SU-DHL-6 (cell line): ENCODE results near the gene WIZ.

Experiments
- H2AFZ ChIP-seq: fragments of 200-600 bp; sonication (generic); 2 replicates; pipeline ENCODE4 v1.6.1; 2014; ENCODE audit warnings: low read depth, mild to moderate bottlenecking, moderate library complexity, mixed read lengths, antibody characterized with exemption, low read length; ENCODE audit not compliant: severe bottlenecking
- H3F3A ChIP-seq: fragments of 200-600 bp; shearing (Covaris generic); 2 replicates; pipeline ENCODE4 v1.6.0; 2016; ENCODE audit warnings: antibody characterized with exemption, mild to moderate bottlenecking; ENCODE audit not compliant: insufficient read depth
- H3K27ac ChIP-seq: fragments of 200-600 bp; sonication (generic); 2 replicates; pipeline ENCODE4 v1.5.1; 2016; ENCODE audit warnings: low read depth, mild to moderate bottlenecking, low read length, moderate library complexity, mixed read lengths
- H3K27me3 ChIP-seq: fragments of 200-600 bp; sonication (generic), shearing (Covaris generic); 2 replicates; pipeline ENCODE4 v1.6.0; 2014; ENCODE audit warnings: mild to moderate bottlenecking, low read length
- H3K36me3 ChIP-seq: fragments of 200-600 bp; sonication (generic); 2 replicates; pipeline ENCODE4 v1.6.1; 2014; ENCODE audit warnings: mild to moderate bottlenecking, low read length, mixed read lengths
- H3K4me2 ChIP-seq: fragments of 300-600, 200-600 bp; shearing (Covaris generic), sonication (generic); 2 replicates; pipeline ENCODE4 v1.6.0; 2014; ENCODE audit warnings: low read length, low read depth, mild to moderate bottlenecking; ENCODE audit not compliant: poor library complexity, severe bottlenecking
- H3K4me3 ChIP-seq: fragments of 200-600 bp; sonication (generic); 2 replicates; pipeline ENCODE4 v1.5.1; 2014; ENCODE audit warnings: antibody characterized with exemption, low read length, mild to moderate bottlenecking, mixed read lengths; ENCODE audit not compliant: insufficient read depth, poor library complexity, severe bottlenecking
- H3K79me2 ChIP-seq: fragments of 200-600 bp; sonication (generic); 2 replicates; pipeline ENCODE4 v1.6.1; 2014; ENCODE audit warnings: mild to moderate bottlenecking, low read length, moderate library complexity; ENCODE audit not compliant: insufficient read depth
- H3K9ac ChIP-seq: fragments of 200-600 bp; sonication (generic); 2 replicates; pipeline ENCODE4 v1.7.0; 2014; ENCODE audit warnings: mild to moderate bottlenecking, low read length
- H3K9me2 ChIP-seq: fragments of 200-600 bp; sonication (generic); replicated peaks from 2 replicates; pipeline ENCODE4 v1.6.1; 2014; ENCODE audit warnings: low read length; ENCODE audit not compliant: insufficient read depth
- H3K9me3 ChIP-seq: fragments of 200-600 bp; sonication (generic); 2 replicates; pipeline ENCODE4 v1.6.1; 2014; ENCODE audit warnings: low read length, mixed read lengths; ENCODE audit not compliant: insufficient read depth
- H4K20me1 ChIP-seq: fragments of 200-600 bp; sonication (generic); 2 replicates; pipeline ENCODE4 v1.6.1; 2014; ENCODE audit warnings: low read depth, mild to moderate bottlenecking, antibody characterized with exemption, low read length, moderate library complexity, mixed read lengths
- EZH2phosphoT487 ChIP-seq: fragments of 200-600 bp; sonication (generic), shearing (Covaris generic); conservative IDR thresholded peaks from 2 replicates; pipeline ENCODE4 v1.6.1; 2018; ENCODE audit warnings: mild to moderate bottlenecking, antibody characterized with exemption, low read length, moderate library complexity, mixed read lengths
- TF ChIP-seq, protein P1 (sequence below): fragments of 200-600 bp; sonication (generic); IDR thresholded peaks from one replicate; pipeline ENCODE4 v1.5.1; 2017; ENCODE audit warnings: antibody characterized with exemption, mild to moderate bottlenecking, low read length, moderate library complexity; ENCODE audit not compliant: insufficient read depth, poor library complexity, severe bottlenecking

WIZ gene

DNA sequence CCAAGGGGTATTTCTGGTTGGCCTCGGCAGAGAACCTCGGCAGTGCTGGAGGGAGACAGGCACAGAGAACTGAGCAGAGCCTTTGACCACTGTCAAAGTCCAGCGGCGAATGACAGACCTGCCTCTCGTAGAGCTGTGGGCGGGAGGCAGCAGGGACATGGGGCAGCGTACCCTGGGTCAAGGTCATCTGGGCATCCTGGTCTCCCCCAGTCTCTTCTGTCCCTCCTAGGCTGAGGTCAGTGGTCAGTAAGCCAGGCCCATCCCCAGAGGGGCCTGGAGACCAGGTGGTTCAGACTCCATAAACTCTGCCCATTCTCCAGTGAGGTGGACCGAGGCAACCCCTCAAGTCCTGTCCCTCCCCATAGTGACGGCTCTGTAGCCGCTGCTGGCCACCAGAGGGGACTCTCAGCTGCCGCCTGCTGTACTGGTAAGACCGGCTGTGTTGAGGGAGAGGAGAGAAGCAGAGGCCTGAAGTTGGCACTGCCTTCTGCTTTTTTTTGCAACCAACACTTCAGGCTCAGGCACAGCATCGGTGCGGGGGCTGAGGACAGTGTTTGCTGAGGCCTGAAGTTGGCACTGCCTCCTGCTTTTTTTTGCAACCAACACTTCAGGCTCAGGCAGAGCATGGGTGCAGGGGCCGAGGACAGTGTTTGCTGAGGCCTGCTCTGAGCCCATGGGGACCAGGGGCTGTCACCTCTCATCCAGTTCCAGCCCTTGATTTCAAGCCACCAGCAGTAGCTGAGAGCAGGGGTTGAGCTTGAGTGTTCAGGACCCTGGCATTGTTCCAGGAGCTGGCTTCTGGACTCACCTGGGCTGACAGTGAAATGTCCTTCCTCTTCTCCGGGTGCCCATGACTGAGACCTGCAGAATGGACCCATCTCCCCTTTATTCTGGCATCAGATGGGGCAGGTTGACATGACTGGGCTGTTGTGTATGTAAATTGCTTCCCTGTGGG, 29.9 kb upstream of the WIZ start, which contains the start of gene PGLYRP2:
Gene PGLYRP2, minus strand, starts transcription at position 111 of the 955 bp plus-strand sequence. CDS start 130 bp downstream, outside the sequence.
- TF ChIP-seq, protein P1, sequence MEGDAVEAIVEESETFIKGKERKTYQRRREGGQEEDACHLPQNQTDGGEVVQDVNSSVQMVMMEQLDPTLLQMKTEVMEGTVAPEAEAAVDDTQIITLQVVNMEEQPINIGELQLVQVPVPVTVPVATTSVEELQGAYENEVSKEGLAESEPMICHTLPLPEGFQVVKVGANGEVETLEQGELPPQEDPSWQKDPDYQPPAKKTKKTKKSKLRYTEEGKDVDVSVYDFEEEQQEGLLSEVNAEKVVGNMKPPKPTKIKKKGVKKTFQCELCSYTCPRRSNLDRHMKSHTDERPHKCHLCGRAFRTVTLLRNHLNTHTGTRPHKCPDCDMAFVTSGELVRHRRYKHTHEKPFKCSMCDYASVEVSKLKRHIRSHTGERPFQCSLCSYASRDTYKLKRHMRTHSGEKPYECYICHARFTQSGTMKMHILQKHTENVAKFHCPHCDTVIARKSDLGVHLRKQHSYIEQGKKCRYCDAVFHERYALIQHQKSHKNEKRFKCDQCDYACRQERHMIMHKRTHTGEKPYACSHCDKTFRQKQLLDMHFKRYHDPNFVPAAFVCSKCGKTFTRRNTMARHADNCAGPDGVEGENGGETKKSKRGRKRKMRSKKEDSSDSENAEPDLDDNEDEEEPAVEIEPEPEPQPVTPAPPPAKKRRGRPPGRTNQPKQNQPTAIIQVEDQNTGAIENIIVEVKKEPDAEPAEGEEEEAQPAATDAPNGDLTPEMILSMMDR: no peak
- TF ChIP-seq EZH2phosphoT487: no peak
- no peaks in the 10 kb centered on the region for H3K9me2 ChIP-seq
- H3K36me3 ChIP-seq: no peaks in the 10 kb centered on the region
- no peaks in the 10 kb centered on the region for H3K79me2 ChIP-seq
- no peak within 1 kb of the TSS for H3K27ac ChIP-seq
- H3K9ac ChIP-seq: no peak within 1 kb of the TSS
- H4K20me1 ChIP-seq: no peaks in the 10 kb centered on the region
- no peaks in the 10 kb centered on the region for H3K27me3 ChIP-seq
- H3K4me2 ChIP-seq: no peak within 1 kb of the TSS
- no peaks in the 10 kb centered on the region for H3F3A ChIP-seq
- H3K4me3 ChIP-seq: no peak within 1 kb of the TSS
- H2AFZ ChIP-seq: no peak within 1 kb of the TSS
- H3K9me3 ChIP-seq: no peaks in the 10 kb centered on the region

DNA sequence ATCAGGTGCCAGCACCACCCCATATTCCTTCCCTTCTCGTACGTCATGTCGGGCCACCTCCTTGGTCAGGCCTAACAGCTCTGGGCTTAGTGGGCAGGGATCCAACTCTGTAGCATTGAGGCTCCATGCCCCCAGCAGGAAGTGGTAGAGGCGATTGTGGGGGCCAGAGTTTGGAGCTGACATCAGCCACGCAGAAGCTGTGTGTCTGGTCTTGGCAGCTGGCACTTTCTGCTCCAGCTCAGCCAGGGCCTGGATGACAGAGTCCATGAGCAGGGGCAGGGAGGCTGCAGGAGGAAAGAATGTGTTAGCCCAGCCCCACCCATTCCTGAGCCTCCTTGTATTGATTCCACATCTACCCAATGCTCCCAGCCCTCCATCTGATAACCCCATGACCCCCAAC, 26.6 kb upstream of the WIZ start:
- no peaks in the 10 kb centered on the region for H3F3A ChIP-seq
- H3K79me2 ChIP-seq: no peaks in the 10 kb centered on the region
- H4K20me1 ChIP-seq: no peaks in the 10 kb centered on the region
- H3K9me2 ChIP-seq: no peaks in the 10 kb centered on the region
- H3K4me3 ChIP-seq: no peak overlapping the region
- no peaks in the 10 kb centered on the region for H3K9me3 ChIP-seq
- H2AFZ ChIP-seq: no peak overlapping the region
- TF ChIP-seq, protein P1: no peak
- TF ChIP-seq EZH2phosphoT487: no peak
- no peaks in the 10 kb centered on the region for H3K27me3 ChIP-seq
- H3K4me2 ChIP-seq: no peak overlapping the region
- no peak overlapping the region for H3K9ac ChIP-seq
- no peak overlapping the region for H3K27ac ChIP-seq
- no peaks in the 10 kb centered on the region for H3K36me3 ChIP-seq

DNA sequence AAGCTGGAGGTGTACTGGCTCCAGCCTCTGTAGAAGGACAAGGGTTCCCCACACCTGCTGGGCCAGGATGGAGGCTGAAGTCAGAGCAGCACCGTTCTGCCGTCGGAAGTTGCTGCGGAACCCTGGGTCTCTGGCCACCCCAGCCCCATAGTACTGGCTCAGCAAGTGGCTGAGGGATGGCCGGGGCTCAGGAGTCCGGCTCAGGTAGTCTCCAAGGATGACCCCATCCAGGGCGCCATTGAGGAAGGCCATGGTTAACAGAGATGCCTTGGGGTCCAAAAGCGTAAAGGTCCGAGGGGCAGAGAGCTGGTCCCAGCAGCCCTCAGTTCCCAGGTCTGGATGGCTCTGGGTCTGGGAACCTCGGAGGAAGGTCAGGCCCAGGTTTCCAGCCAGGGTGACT, 25.9 kb upstream of the WIZ start:
- TF ChIP-seq EZH2phosphoT487: no peak
- TF ChIP-seq, protein P1: no peak
- Histone ChIP-seq H3K27me3 (no peaks in the 10 kb centered on the region), H3K27ac (no peak overlapping the region), H3K9me2 (no peaks in the 10 kb centered on the region), H2AFZ (no peak overlapping the region), H3K4me3 (no peak overlapping the region), H4K20me1 (no peaks in the 10 kb centered on the region), H3K79me2 (no peaks in the 10 kb centered on the region), H3K9me3 (no peaks in the 10 kb centered on the region), H3K9ac (no peak overlapping the region), H3K36me3 (no peaks in the 10 kb centered on the region), H3K4me2 (no peak overlapping the region), H3F3A (no peaks in the 10 kb centered on the region)
